GM19099 (cell line): ENCODE results near the gene SAC3D1.

Source experiments
- POLR2A ChIP-seq: IDR thresholded peaks from 3 replicates; pipeline ENCODE4 v1.6.1; 2011; ENCODE audit warnings: low read depth; ENCODE audit not compliant: insufficient read length; ENCODE audit errors: extremely low read depth

Gene SAC3D1

DNA sequence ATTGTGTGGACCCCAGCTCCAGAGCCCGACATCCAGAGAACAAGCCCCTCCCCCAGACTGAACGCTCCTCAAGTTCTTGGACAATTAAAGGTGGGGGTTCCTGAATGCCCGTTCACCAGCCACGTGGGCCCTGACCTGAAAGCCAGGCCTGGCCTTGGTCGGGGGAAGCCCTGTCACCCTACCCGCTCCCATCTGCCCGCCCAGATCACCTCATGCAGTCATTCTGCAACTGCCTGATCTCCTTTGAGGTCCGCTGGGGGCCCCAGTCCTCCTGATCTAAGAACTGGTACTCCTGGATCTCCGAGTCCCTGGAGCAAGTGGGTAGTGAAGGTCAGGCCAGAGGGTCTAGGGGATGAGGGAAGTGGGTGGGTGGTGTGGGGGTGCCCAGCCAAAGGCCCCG, 26.4 kb downstream of the SAC3D1 start:
- no peak for TF ChIP-seq POLR2A

DNA sequence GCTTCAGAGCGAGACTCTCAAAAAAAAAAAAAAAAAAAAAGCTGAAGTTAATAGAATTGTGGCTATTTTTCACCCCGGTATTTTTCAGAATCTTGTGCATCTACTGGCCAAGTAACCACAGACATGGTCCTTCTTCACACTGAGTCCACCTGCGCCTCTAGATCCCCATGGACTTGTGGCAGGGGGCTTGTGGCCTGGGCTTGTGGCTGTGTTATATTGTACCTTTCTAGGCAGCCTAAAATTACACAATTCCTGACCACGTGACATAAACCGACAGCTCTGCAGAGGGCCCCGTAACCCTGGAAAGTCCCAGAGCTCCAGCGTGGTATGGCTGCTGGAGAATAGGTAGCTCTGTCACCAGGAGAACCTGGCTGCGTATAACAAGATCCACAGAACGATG, 28.2 kb downstream of the SAC3D1 start:
- no peak for TF ChIP-seq POLR2A

- no peak for TF ChIP-seq POLR2A
Measured at GRCh38 chr11:65071907-65072630, 31.1 kb downstream of the SAC3D1 start.

- no peak for TF ChIP-seq POLR2A
Measured at GRCh38 chr11:65072631-65072966, 31.6 kb downstream of the SAC3D1 start.

GRCh38 chr11:65077451-65077850, 36.4 kb downstream of the SAC3D1 start:
- no peak for TF ChIP-seq POLR2A

GRCh38 chr11:65078151-65078550, 37.1 kb downstream of the SAC3D1 start:
- no peak for TF ChIP-seq POLR2A

- TF ChIP-seq POLR2A, result no peak
Measured at GRCh38 chr11:65078786-65079342, 37.9 kb downstream of the SAC3D1 start.

DNA sequence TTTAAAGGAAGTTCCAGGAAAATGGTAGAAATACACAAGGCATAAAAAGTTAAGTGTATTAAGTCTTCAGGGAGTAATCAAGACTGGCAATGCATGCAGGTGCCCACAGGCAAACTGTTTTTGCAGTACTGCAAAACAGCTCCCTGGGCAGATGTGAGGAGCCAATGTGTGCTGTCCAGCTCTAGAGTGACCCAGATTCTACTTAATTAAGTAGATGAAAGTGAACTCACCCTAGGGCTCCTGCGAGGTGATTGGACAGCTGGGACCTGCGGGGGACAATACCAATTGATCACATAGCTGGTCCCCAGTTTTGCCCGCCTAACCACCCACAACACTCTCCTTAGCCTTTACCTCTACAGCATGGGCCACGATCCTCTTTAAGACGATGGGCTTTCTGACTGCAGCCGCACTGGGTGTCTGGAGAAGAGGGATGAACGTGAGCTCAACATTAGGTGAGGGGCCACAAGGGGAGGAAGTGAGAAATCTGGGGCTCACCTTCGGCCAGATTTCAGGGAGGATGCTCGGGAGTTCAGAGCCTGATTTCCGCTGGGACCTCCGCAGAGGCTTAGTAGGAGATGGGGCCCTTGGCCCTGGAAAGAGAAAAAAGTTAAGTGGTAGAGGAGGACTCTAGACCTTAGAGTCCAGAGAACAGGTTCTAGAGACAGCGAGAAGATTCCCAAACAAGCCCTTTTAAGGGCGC, 42.3 kb downstream of the SAC3D1 start:
- no peak for TF ChIP-seq POLR2A

GRCh38 chr11:65083834-65084597, 43.0 kb downstream of the SAC3D1 start, which contains the start of the genes CDCA5 and ZFPL1:
Gene CDCA5, minus strand, starts transcription at chr11:65084040. Its CDS starts 62 bp downstream, at chr11:65083978.
Gene ZFPL1, plus strand, starts transcription at chr11:65084222. Its CDS starts 477 bp downstream, at chr11:65084699.
- TF ChIP-seq POLR2A, result peak; percentile 87

DNA sequence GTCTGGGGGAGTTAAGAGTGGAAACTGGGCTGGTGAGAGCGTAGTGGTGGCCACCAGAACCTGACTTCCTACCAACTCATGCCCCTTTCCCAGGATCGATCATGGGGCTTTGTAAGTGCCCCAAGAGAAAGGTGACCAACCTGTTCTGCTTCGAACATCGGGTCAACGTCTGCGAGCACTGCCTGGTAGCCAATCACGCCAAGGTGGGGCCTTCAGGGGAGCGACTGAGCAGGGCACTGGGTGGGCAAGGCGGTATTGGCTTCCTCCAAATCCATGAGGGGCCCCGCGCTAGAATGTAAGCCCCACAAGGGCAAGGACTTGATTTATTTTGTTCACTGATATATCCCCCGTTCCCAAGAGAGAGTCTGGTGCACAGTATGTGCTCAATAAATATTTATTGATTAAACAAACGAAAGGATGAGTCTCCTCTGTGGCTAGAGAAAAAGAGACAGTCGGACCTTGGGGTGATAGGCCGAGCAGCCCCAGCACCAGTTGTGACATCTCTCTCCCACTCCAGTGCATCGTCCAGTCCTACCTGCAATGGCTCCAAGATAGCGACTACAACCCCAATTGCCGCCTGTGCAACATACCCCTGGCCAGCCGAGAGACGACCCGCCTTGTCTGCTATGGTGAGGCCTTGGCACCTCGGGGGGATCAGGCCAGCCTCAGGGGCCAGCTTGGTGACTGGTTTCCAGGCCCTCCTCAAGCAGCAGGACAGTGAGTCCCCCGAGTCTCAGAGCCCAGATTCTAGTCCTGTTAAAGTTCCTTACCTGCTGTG, 43.8 kb downstream of the SAC3D1 start:
- TF ChIP-seq POLR2A, result no peak

- TF ChIP-seq POLR2A, result no peak
Measured at GRCh38 chr11:65085446-65085845, 44.4 kb downstream of the SAC3D1 start.

- TF ChIP-seq POLR2A, result no peak
Measured at GRCh38 chr11:65086809-65087208, 45.8 kb downstream of the SAC3D1 start.

DNA sequence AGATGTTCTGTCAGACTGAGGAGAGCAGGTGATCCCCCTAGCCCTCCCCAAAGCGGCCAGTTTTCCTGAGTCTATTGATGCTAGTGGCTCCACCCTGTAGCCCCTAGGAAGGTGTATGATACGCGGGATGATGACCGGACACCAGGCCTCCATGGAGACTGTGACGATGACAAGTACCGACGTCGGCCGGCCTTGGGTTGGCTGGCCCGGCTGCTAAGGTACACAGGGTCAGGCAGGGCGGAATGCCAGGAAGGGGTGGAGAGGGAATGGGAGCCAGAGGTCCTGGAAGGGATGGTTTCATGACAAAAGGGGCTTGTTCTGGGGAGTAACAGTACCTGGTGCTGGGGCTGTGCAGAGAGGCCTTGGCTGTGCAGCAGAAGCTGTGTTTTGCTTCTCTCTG, 46.2 kb downstream of the SAC3D1 start:
- TF ChIP-seq POLR2A, result no peak

GRCh38 chr11:65087827-65088226, 46.8 kb downstream of the SAC3D1 start:
- no peak for TF ChIP-seq POLR2A
